Measurements from ENCODE around the gene NRXN3. TPM values are rescaled to one million over a fixed set of nuclear protein-coding genes. Genes with fewer than 3 reads are reported as not detected.

The NRXN3 gene
- total RNA-seq, 1 experiment from 2014 or later, result not detected

GRCh38 chr14:79638672-79639266 is 1468.6 kb downstream of the NRXN3 start:
- TF ChIP-seq POLR2AphosphoS5 (IDR thresholded peaks at IDR 0.05; ENCODE audit: low read depth, low read length) (no peak), TCF7L2 (IDR thresholded peaks at IDR 0.05; ENCODE audit: low read depth, low read length) (no peak), SIN3A (IDR thresholded peaks at IDR 0.05; ENCODE audit: borderline replicate concordance, insufficient read depth, low read depth, low read length) (no peak), CTCF (IDR thresholded peaks at IDR 0.05) (no peak), REST (IDR thresholded peaks at IDR 0.05; ENCODE audit: insufficient read depth in 1 of 2, low read depth in 2 of 2, low read length in 1 of 2) (no peak)
- Histone ChIP-seq H3K27ac (ENCODE audit: low read length) (no peak overlapping the region), H3K4me3 (ENCODE audit: low read depth in 2 of 2, low read length in 2 of 2) (no peak overlapping the region), H3K9me3 (ENCODE audit: control insufficient read depth, insufficient read depth, low read depth, low read length) (no peaks in the 10 kb centered on the region), H3K27me3 (ENCODE audit: control insufficient read depth, insufficient read depth, low read length) (no peaks in the 10 kb centered on the region), H3K36me3 (ENCODE audit: control insufficient read depth, insufficient read depth, low read length) (no peaks in the 10 kb centered on the region), H3K4me1 (ENCODE audit: control insufficient read depth, insufficient read depth, low read length) (no peaks in the 10 kb centered on the region)
- no TSS peak for BruUV-seq (replicated peaks)
- in situ Hi-C loops (cut with HindIII; ENCODE audit: low pct_unique_long_range_greater_than_20kb, low sequenced_read_pairs), result no loop called here
- DNase-seq (ENCODE audit: low read depth, low spot score), result no peak
- ATAC-seq, result no peak
- intact Hi-C loops (cut with micrococcal nuclease; ENCODE audit: unreplicated experiment), result no loop called here
- ChIA-PET POLR2A (no interaction called here), CTCF (no interaction called here)

- TF ChIP-seq CTCF (IDR thresholded peaks at IDR 0.05) (no peak), POLR2AphosphoS5 (IDR thresholded peaks at IDR 0.05; ENCODE audit: low read depth, low read length) (no peak), TCF7L2 (IDR thresholded peaks at IDR 0.05; ENCODE audit: low read depth, low read length) (no peak), SIN3A (IDR thresholded peaks at IDR 0.05; ENCODE audit: borderline replicate concordance, insufficient read depth, low read depth, low read length) (no peak), REST (IDR thresholded peaks at IDR 0.05; ENCODE audit: insufficient read depth in 1 of 2, low read depth in 2 of 2, low read length in 1 of 2) (no peak)
- intact Hi-C loops (cut with micrococcal nuclease; ENCODE audit: unreplicated experiment), result no loop called here
- Histone ChIP-seq H3K27ac (ENCODE audit: low read length) (no peak overlapping the region), H3K4me3 (ENCODE audit: low read depth in 2 of 2, low read length in 2 of 2) (no peak overlapping the region), H3K27me3 (ENCODE audit: control insufficient read depth, insufficient read depth, low read length) (no peaks in the 10 kb centered on the region), H3K9me3 (ENCODE audit: control insufficient read depth, insufficient read depth, low read depth, low read length) (no peaks in the 10 kb centered on the region), H3K4me1 (ENCODE audit: control insufficient read depth, insufficient read depth, low read length) (no peaks in the 10 kb centered on the region), H3K36me3 (ENCODE audit: control insufficient read depth, insufficient read depth, low read length) (no peaks in the 10 kb centered on the region)
- no peak for ATAC-seq
- in situ Hi-C loops (cut with HindIII; ENCODE audit: low pct_unique_long_range_greater_than_20kb, low sequenced_read_pairs), result no loop called here
- DNase-seq (ENCODE audit: low read depth, low spot score), result no peak
- BruUV-seq (replicated peaks), result no TSS peak
- ChIA-PET POLR2A (no interaction called here), CTCF (no interaction called here)
Measured at GRCh38 chr14:79639613-79640012, 1469.4 kb downstream of the NRXN3 start.

All from Panc1 (cell line).